Fibroblast of the aortic adventitia (primary cell): Measurements from ENCODE around the gene ECI1. TPM values are rescaled to one million over a fixed set of nuclear protein-coding genes. Genes with fewer than 3 reads are reported as not detected.
"Not testable (repeated sequence)": the region's sequence is repeated elsewhere in the genome, so short reads cannot be mapped to it uniquely, and the experiment has no call there.

Experiments
- DNase-seq: peaks from one replicate; pipeline ENCODE4 v3.0.0-alpha.2; 2010; ENCODE audit warnings: low read depth
- H3K4me3 ChIP-seq: 2 replicates; pipeline ENCODE4 v1.5.1; 2011; ENCODE audit warnings: low read depth, mild to moderate bottlenecking, control low read depth, low read length, moderate library complexity
- CTCF ChIP-seq: IDR thresholded peaks from 2 replicates; pipeline ENCODE4 v1.5.1; 2011; ENCODE audit warnings: mild to moderate bottlenecking, low read length, control low read depth, inconsistent platforms; ENCODE audit not compliant: insufficient read depth
- total RNA-seq: library from RNA; depleted of rRNA; stranded (reverse); fragments of >200 nt; gene quantifications from 2 replicates; pipeline ENCODE4 v1.2.3, GENCODE V29; 2012; ENCODE audit warnings: low replicate concordance

The ECI1 gene
- total RNA-seq, 1 donor, result 34.9 TPM

GRCh38 chr16:2267913-2268666 is 16.7 kb upstream of the ECI1 start, which contains the start of gene RNPS1:
Gene RNPS1 (minus strand): TSS chr16:2268126. CDS start chr16:2264643, 3,483 bp downstream.
- DNase-seq, result peak; percentile 95
- peak within 1 kb of the TSS; percentile 75 for H3K4me3 ChIP-seq
- TF ChIP-seq CTCF, result no peak

GRCh38 chr16:2267505-2267912 is 16.1 kb upstream of the ECI1 start:
- not testable (repeated sequence) for DNase-seq
- H3K4me3 ChIP-seq, result peak overlapping the region; percentile 75

- peak; percentile 10 for DNase-seq
- peak overlapping the region; percentile 75 for H3K4me3 ChIP-seq
Measured at GRCh38 chr16:2266887-2267286, 15.5 kb upstream of the ECI1 start.

GRCh38 chr16:2263026-2263425 is 11.6 kb upstream of the ECI1 start:
- not testable (repeated sequence) for DNase-seq

GRCh38 chr16:2260250-2260649 is 8.9 kb upstream of the ECI1 start:
- no peak for TF ChIP-seq CTCF
- no peak for DNase-seq
- no peak overlapping the region for H3K4me3 ChIP-seq

More at GRCh38 chr16:2263026-2263425, 11.6 kb upstream of the ECI1 start:
- not testable (repeated sequence) for H3K4me3 ChIP-seq

GRCh38 chr16:2258530-2258929 is 7.1 kb upstream of the ECI1 start:
- H3K4me3 ChIP-seq, DNase-seq: not testable (repeated sequence)

GRCh38 chr16:2257726-2258125 is 6.3 kb upstream of the ECI1 start:
- DNase-seq, result no peak
- H3K4me3 ChIP-seq, result no peak overlapping the region
- TF ChIP-seq CTCF, result no peak

- no peak overlapping the region for H3K4me3 ChIP-seq
- DNase-seq, result no peak
- no peak for TF ChIP-seq CTCF
Measured at GRCh38 chr16:2256531-2257140, 5.2 kb upstream of the ECI1 start.

GRCh38 chr16:2253293-2253692 is 1.9 kb upstream of the ECI1 start:
- no peak for DNase-seq
- TF ChIP-seq CTCF, result no peak
- H3K4me3 ChIP-seq, result no peak overlapping the region
